HG02884 (cell line): ENCODE data around the gene UBASH3B.
A peak's percentile ranks its signal among the peaks of the same experiment; 100 is the strongest.
"Not testable (repeated sequence)": the region's sequence is repeated elsewhere in the genome, so short reads cannot be mapped to it uniquely, and the experiment has no call there.

Experiments used
- ATAC-seq: cut with Tn5 transposase; IDR thresholded peaks from one replicate; pipeline ENCODE4 v1.9.1; 2021; ENCODE audit warnings: mild to moderate bottlenecking, moderate library complexity; ENCODE audit not compliant: unreplicated experiment

Gene UBASH3B, protein sequence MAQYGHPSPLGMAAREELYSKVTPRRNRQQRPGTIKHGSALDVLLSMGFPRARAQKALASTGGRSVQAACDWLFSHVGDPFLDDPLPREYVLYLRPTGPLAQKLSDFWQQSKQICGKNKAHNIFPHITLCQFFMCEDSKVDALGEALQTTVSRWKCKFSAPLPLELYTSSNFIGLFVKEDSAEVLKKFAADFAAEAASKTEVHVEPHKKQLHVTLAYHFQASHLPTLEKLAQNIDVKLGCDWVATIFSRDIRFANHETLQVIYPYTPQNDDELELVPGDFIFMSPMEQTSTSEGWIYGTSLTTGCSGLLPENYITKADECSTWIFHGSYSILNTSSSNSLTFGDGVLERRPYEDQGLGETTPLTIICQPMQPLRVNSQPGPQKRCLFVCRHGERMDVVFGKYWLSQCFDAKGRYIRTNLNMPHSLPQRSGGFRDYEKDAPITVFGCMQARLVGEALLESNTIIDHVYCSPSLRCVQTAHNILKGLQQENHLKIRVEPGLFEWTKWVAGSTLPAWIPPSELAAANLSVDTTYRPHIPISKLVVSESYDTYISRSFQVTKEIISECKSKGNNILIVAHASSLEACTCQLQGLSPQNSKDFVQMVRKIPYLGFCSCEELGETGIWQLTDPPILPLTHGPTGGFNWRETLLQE

DNA sequence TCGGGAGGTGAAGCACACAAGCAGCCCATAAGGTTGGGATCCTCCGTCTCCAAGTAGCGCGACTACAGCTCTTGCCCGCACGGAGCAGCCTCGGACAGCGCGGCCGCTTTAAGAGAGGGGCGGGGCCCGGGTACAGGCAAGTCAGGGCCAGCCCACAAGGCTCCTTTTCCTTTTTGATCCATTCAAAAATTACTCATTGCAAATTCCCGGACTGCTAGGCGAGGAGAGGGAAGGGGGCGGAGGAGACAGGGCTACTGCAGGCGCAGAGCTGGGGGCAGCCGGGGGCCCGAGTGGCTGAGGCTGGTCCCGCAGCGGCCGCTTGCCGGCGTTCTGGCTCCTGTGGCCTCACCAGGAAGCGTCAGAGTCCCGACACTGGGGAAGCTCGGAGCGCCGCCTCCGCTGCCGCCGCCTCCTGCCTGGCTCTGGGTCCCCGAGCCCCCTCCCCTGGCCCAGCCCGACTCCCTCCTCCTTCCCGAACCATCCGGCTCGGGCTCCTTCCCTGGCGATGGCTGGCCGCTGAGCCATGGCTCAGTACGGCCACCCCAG lies at the start of gene UBASH3B:
TSS of gene UBASH3B (plus strand) at position 196 of the 546 bp plus-strand sequence. CDS start at position 524, 328 bp downstream.
- ATAC-seq, result peak; percentile 77

DNA sequence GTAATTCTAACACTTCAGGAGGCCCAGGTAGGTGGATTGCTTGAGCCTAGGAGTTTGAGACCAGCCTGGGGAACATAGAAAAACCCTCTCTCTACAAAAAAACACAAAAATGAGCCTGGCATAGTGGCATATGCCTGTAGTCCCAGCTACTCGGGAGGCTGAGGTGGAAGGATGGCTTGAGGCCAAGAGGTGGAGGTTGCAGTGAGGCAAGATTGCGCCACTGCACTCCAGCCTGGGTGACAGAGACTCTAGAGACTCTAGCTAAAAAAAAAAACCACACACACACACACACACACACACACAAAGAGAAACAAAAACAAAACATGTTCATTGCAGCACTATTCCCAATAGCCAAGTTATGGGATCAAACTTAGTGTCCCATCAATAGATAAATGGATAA lies 48.4 kb upstream of the UBASH3B start:
- ATAC-seq, result not testable (repeated sequence)

DNA sequence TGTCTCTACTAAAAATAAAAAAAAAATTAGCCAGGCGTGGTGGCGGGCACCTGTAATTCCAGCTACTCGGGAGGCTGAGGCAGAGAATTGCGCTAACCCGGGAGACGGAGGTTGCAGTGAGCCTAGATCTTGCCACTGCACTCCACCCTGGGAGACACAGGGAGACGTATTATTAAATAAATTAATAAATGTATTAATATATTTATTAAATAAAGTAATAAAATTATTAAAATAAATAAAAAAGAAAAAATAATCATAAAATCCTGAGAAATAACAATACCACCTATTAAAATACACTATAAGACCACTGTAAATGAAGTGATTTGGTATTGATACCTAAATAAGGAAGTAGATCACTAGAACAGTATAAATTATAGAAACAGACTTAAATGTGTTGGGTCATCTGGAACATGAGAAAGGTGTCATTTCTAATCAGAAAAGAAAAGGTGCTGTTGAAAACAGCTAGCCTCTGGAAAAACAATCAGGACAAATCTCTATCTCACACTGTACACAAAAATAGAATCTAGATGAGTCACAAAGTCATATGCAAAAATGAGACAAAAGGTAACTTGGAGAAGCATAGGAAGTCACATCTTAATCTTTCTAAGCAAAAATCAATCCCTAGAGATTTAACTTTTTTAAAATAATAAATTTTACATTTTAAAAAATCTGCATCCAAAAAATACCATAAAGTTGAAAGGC lies 43.2 kb upstream of the UBASH3B start:
- no peak for ATAC-seq

- no peak for ATAC-seq
These were observed 38.8 kb upstream of the UBASH3B start for GRCh38 chr11:122616718-122617117.

DNA sequence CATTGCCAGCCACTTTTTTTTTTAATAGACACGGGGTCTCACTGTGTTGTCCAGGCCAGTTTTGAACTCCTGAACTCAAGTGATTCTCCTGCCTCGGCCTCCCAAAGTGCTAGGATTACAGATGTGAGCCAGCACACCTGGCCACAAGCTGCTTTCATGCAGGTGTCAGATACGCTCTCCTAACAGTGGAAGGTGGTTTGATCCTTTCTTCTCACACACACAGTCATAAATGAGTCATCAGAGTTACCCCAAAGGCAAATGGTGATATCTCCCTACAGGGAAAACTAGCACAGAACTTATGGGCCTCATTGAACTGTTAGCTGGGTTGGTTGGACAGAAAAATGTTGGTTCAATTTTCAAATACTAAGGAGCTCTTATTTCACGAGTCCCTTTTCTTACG lies 38.2 kb upstream of the UBASH3B start:
- no peak for ATAC-seq

DNA sequence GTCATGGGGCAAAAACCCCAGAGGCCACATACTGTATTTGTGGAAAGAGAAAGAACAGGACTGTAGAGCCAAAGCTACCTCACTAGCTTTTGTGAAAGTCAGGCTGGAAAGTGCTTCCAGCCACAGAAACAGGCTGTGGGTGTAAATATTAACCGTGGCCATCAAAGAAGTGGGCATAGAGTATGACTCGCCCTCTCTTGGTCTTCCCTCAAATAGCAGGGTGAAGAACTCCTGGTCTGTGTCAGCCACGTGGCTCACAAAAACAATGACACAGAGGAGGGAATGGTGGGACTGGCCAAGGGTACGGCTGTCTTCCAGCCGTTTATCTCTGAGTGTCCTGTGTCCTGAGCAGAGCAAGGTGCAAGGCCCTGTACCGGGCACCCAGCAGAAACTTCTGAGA lies 37.6 kb upstream of the UBASH3B start:
- ATAC-seq, result no peak

GRCh38 chr11:122618927-122619326 lies 36.6 kb upstream of the UBASH3B start:
- no peak for ATAC-seq

GRCh38 chr11:122619757-122620156 lies 35.8 kb upstream of the UBASH3B start:
- no peak for ATAC-seq

- ATAC-seq, result not testable (repeated sequence)
These were observed 30.0 kb upstream of the UBASH3B start for GRCh38 chr11:122625501-122625900.

DNA sequence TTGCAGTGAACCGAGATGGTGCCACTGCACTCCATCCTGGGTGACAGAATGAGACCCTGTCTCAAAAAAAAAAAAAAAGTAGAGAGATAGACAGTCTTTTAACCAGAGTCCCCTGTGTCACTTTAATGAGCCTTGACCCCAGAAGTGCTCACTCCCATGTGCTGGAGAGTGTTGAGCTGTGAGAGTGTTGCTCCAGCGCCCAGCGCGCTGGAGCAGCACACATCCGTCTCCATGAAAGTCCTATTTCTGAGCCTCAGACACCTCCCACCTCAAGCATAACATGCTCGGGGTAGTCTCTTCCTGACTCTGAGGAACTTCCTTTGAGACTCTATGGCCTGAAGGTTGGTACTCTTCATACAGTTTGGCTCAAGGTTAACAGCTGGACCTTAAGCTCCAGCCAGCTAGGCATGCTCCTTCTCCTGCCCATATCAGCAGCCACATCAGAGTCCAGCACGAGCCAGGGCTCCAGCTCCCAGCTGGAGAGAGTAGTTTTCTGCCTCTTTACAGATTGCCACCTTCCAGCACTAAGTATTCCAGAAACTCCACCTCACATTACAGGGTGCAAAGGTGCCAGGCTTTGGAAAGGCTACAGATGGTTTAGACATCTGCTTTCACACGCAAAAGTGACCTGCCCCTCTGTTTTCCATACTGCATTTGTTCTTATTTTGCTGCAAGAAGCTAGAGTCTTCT lies 29.4 kb upstream of the UBASH3B start:
- ATAC-seq, result no peak

- ATAC-seq, result no peak
These were observed 27.8 kb upstream of the UBASH3B start for GRCh38 chr11:122627745-122628144.

DNA sequence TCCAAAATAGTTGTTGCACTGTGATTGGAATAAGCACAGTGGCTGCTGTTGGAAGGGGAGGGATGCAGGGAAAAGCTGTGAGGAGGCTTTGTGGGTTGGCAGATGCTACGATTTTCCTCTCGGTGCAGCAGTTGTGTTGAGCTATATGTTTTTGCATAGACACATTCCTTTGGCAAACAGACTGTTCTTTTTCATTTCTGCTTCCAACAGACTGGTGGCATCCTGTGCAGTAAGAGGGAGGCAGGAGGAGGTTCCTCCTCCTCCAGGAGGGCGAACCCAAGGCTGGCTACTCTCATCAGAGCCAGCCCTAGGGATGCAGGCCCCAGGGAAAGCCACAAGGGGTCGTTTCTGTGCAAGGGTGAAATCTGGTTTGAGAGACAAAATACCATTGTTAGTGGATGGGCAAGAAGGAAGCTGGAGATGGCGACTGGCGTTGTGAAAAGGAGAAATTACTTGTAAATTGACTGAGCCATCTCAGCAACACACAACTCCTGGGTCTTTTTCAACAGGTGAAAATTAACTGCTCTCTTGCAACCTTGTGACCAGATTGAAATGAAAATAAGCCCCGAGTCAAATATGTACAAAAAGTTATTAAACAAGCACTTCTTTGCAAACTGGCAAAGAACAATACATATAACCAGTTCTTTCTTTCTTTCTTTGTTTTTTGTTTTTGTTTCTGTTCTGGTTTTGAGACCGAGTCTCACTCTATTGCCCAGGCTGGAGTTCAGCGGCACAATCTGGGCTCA lies 26.5 kb upstream of the UBASH3B start:
- peak; percentile 63 for ATAC-seq

GRCh38 chr11:122632181-122632824 lies 23.2 kb upstream of the UBASH3B start:
- no peak for ATAC-seq

DNA sequence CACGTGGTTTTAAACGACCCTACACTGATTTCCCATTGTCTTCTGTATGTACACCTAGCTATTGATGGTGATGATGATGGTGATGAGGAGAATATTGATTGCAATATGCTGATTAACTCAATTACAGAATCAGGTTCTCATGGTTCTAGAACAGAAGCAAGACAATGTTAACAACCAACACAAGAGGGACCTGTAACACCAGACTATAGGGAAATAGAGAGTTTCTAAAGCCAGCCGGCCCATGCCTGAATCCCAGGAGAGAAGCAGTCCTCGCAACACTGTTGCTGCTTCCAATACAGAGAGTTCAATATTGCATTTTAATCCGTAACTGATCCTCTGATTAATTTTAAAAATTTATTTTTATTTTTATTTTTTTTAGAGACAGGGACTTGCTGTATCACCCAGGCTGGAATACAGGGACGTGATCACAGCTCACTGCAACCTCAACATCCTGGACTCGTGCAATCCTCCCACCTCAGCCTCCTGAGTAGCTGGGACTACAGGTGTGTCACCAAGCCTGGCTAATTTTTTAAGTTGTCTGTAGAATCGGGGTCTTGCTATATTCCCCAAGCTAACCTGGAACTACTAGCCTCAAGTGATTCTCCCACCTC lies 22.2 kb upstream of the UBASH3B start:
- peak; percentile 72 for ATAC-seq

- no peak for ATAC-seq
These were observed 21.0 kb upstream of the UBASH3B start for GRCh38 chr11:122634501-122634900.

GRCh38 chr11:122637541-122637940 lies 18.0 kb upstream of the UBASH3B start:
- ATAC-seq, result no peak

DNA sequence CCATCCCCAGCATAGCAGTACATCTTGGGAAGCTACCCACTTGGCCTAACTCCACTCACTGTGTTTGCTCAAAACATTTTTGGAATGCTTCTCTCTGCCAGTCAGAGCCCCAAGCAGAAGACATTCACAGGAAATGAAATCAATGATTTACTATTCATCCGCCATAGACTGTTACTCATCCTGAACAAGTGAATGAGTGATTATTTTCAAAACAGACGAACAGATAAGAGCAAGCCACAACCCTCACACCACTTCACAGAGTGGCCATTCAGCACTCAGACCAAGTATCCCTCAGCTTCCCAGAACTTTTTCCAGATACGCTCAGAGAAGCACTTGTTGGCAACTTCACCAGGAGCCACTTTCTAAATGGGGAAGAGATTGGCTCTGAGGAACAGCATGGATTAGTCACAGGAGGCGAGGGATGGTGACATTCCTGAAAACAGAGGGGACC lies 13.0 kb upstream of the UBASH3B start:
- no peak for ATAC-seq

GRCh38 chr11:122642971-122643370 lies 12.6 kb upstream of the UBASH3B start:
- ATAC-seq, result no peak

DNA sequence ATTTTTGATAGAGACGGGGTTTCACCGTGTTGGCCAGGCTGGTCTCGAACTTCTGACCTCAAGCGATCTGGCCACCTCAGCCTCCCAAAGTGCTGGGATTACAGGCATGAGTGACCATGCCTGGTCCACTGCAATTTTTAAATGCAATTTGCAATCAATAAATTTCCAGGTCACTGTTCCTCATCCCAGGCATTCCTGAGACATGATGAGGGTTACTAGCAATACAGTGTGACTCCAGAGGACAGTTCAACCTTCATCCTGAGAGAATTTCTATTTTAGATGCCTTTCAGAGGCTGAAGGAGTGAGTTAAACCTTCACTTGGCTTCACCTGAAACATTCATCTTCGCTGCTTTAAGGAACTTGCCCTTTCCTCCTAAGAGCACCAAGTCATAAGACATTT lies 9.7 kb upstream of the UBASH3B start:
- no peak for ATAC-seq
